ENCODE data around the gene FMNL1. TPM values are rescaled to one million over a fixed set of nuclear protein-coding genes. Genes with fewer than 3 reads are reported as not detected.

Gene FMNL1
- total RNA-seq, 2 experiments from 2014 or later, result 465 to 477 TPM

- ChIA-PET POLR2A (interaction anchor here (0.7 to 15.7 kb wide), 8 partner anchors 7 to 91 kb away, joined by 3 to 528 read pairs (median 66); partner anchors contain the start of genes HEXIM1, HEXIM2 and MAP3K14), CTCF (interaction anchor here (1.0 to 7.5 kb wide), 5 partner anchors 9 to 88 kb away, joined by 3 to 197 read pairs (median 10); partner anchors contain the start of gene ACBD4)
- Mint-ChIP-seq H3K4me1 (peaks cover 54% of the 10 kb centered on the region), H3K4me3 (peak overlapping the region; percentile 100), H3K36me3 (ENCODE audit: low read depth) (peaks cover 81% of the 10 kb centered on the region), H3K27ac (peak overlapping the region; percentile 99), H3K27me3 (no peaks in the 10 kb centered on the region), H3K9me3 (no peaks in the 10 kb centered on the region)
- peak; percentile 58 for DNase-seq
Measured at GRCh38 chr17:45223539-45224528, 2.1 kb downstream of the FMNL1 start.

GRCh38 chr17:45224671-45225050, 3.0 kb downstream of the FMNL1 start:
- H3K27me3 Mint-ChIP-seq, result no peaks in the 10 kb centered on the region
- H3K27ac Mint-ChIP-seq, result peak overlapping the region; percentile 99
- H3K4me1 Mint-ChIP-seq, result peaks cover 54% of the 10 kb centered on the region
- peak overlapping the region; percentile 100 for H3K4me3 Mint-ChIP-seq
- ChIA-PET CTCF (interaction anchor here (2.5 to 4.0 kb wide), 2 partner anchors 11 to 89 kb away, joined by 10 to 35 read pairs; partner anchors contain the start of gene ACBD4), POLR2A (interaction anchor here (1.5 to 15.7 kb wide), 5 partner anchors 23 to 184 kb away, joined by 4 to 528 read pairs (median 96); partner anchors contain the start of genes HEXIM1, HEXIM2 and MAP3K14)
- H3K36me3 Mint-ChIP-seq (ENCODE audit: low read depth), result peaks cover 75% of the 10 kb centered on the region
- DNase-seq, result no peak
- no peaks in the 10 kb centered on the region for H3K9me3 Mint-ChIP-seq

GRCh38 chr17:45225051-45225700, 3.5 kb downstream of the FMNL1 start:
- peak; percentile 61 for DNase-seq
- Mint-ChIP-seq H3K27me3 (no peaks in the 10 kb centered on the region), H3K9me3 (no peaks in the 10 kb centered on the region), H3K4me1 (peaks cover 54% of the 10 kb centered on the region), H3K36me3 (ENCODE audit: low read depth) (peaks cover 74% of the 10 kb centered on the region), H3K4me3 (peak overlapping the region; percentile 100), H3K27ac (peak overlapping the region; percentile 99)
- ChIA-PET POLR2A (interaction anchor here (0.8 to 15.7 kb wide), 15 partner anchors 8 to 1005 kb away, joined by 3 to 528 read pairs (median 4); partner anchors contain the start of genes HEXIM1, HEXIM2, MAP3K14 and UBTF), CTCF (interaction anchor here (1.2 to 4.0 kb wide), 11 partner anchors 8 to 90 kb away, joined by 3 to 35 read pairs (median 5); partner anchors contain the start of genes ACBD4 and HEXIM1)

- H3K4me1 Mint-ChIP-seq, result peaks cover 59% of the 10 kb centered on the region
- ChIA-PET CTCF (interaction anchor here (0.8 to 4.0 kb wide), 13 partner anchors 9 to 91 kb away, joined by 3 to 35 read pairs (median 5); partner anchors contain the start of genes ACBD4 and HEXIM1), POLR2A (interaction anchor here (0.6 to 15.7 kb wide), 20 partner anchors 7 to 1006 kb away, joined by 3 to 528 read pairs (median 4); partner anchors contain the start of genes HEXIM1, HEXIM2, MAP3K14 and UBTF)
- peaks cover 67% of the 10 kb centered on the region for H3K36me3 Mint-ChIP-seq (ENCODE audit: low read depth)
- no peaks in the 10 kb centered on the region for H3K9me3 Mint-ChIP-seq
- DNase-seq, result peak; percentile 98
- peak overlapping the region; percentile 99 for H3K27ac Mint-ChIP-seq
- H3K4me3 Mint-ChIP-seq, result peak overlapping the region; percentile 100
- no peaks in the 10 kb centered on the region for H3K27me3 Mint-ChIP-seq
Measured at GRCh38 chr17:45225964-45226530, 4.4 kb downstream of the FMNL1 start.

- DNase-seq, result no peak
- H3K9me3 Mint-ChIP-seq, result no peaks in the 10 kb centered on the region
- no peaks in the 10 kb centered on the region for H3K27me3 Mint-ChIP-seq
- H3K4me3 Mint-ChIP-seq, result peak overlapping the region; percentile 100
- ChIA-PET POLR2A (interaction anchor here (0.6 to 15.7 kb wide), 14 partner anchors 11 to 219 kb away, joined by 3 to 528 read pairs (median 4); partner anchors contain the start of genes HEXIM1, HEXIM2 and MAP3K14), CTCF (interaction anchor here (0.8 to 4.0 kb wide), 13 partner anchors 9 to 91 kb away, joined by 3 to 35 read pairs (median 5); partner anchors contain the start of genes ACBD4 and HEXIM1)
- peaks cover 71% of the 10 kb centered on the region for H3K36me3 Mint-ChIP-seq (ENCODE audit: low read depth)
- peak overlapping the region; percentile 99 for H3K27ac Mint-ChIP-seq
- H3K4me1 Mint-ChIP-seq, result peaks cover 64% of the 10 kb centered on the region
Measured at GRCh38 chr17:45226576-45226975, 4.9 kb downstream of the FMNL1 start.

GRCh38 chr17:45227101-45227925, 5.6 kb downstream of the FMNL1 start:
- CTCF ChIA-PET, result interaction anchor here (1.0 to 11.8 kb wide), 10 partner anchors 7 to 201 kb away, joined by 4 to 197 read pairs (median 6); partner anchors contain the start of genes ACBD4, FMNL1 and MAP3K14
- Mint-ChIP-seq H3K4me3 (peak overlapping the region; percentile 100), H3K27ac (peak overlapping the region; percentile 99), H3K4me1 (peaks cover 71% of the 10 kb centered on the region), H3K27me3 (no peaks in the 10 kb centered on the region), H3K36me3 (ENCODE audit: low read depth) (peaks cover 78% of the 10 kb centered on the region), H3K9me3 (no peaks in the 10 kb centered on the region)
- no peak for DNase-seq
- POLR2A ChIA-PET, result interaction anchor here (0.7 to 15.7 kb wide), 8 partner anchors 7 to 182 kb away, joined by 3 to 528 read pairs (median 77); partner anchors contain the start of genes FMNL1, HEXIM1, HEXIM2 and MAP3K14

- Mint-ChIP-seq H3K27ac (peak overlapping the region; percentile 99), H3K9me3 (no peaks in the 10 kb centered on the region), H3K4me3 (peak overlapping the region; percentile 100), H3K4me1 (peaks cover 80% of the 10 kb centered on the region), H3K36me3 (ENCODE audit: low read depth) (peaks cover 79% of the 10 kb centered on the region), H3K27me3 (no peaks in the 10 kb centered on the region)
- POLR2A ChIA-PET, result interaction anchor here (0.7 to 15.7 kb wide), 9 partner anchors 7 to 167 kb away, joined by 3 to 528 read pairs (median 58); partner anchors contain the start of genes ACBD4, FMNL1, HEXIM1 and HEXIM2
- DNase-seq, result no peak
- CTCF ChIA-PET, result interaction anchor here (1.0 to 11.8 kb wide), 9 partner anchors 7 to 200 kb away, joined by 3 to 197 read pairs (median 7); partner anchors contain the start of genes ACBD4, FMNL1 and MAP3K14
Measured at GRCh38 chr17:45227926-45228762, 6.5 kb downstream of the FMNL1 start.

- DNase-seq, result peak; percentile 85
- Mint-ChIP-seq H3K36me3 (ENCODE audit: low read depth) (peaks cover 79% of the 10 kb centered on the region), H3K4me1 (peaks cover 88% of the 10 kb centered on the region), H3K27me3 (no peaks in the 10 kb centered on the region), H3K9me3 (no peaks in the 10 kb centered on the region), H3K4me3 (peak overlapping the region; percentile 100), H3K27ac (peak overlapping the region; percentile 99)
- CTCF ChIA-PET, result interaction anchor here (0.9 to 11.8 kb wide), 8 partner anchors 9 to 93 kb away, joined by 3 to 197 read pairs (median 5); partner anchors contain the start of genes ACBD4, FMNL1 and MAP3K14
- POLR2A ChIA-PET, result interaction anchor here (0.7 to 15.7 kb wide), 9 partner anchors 8 to 181 kb away, joined by 3 to 528 read pairs (median 58); partner anchors contain the start of genes ACBD4, FMNL1, HEXIM1 and HEXIM2
Measured at GRCh38 chr17:45228763-45229539, 7.3 kb downstream of the FMNL1 start.

GRCh38 chr17:45229681-45230409, 8.2 kb downstream of the FMNL1 start:
- H3K36me3 Mint-ChIP-seq (ENCODE audit: low read depth), result peaks cover 77% of the 10 kb centered on the region

More at GRCh38 chr17:45229681-45230409, 8.2 kb downstream of the FMNL1 start:
- peak overlapping the region; percentile 100 for H3K4me3 Mint-ChIP-seq
- ChIA-PET CTCF (interaction anchor here (0.7 to 11.8 kb wide), 12 partner anchors 10 to 156 kb away, joined by 3 to 197 read pairs (median 4); partner anchors contain the start of genes ACBD4, FMNL1 and MAP3K14), POLR2A (interaction anchor here (0.7 to 15.7 kb wide), 8 partner anchors 9 to 180 kb away, joined by 3 to 528 read pairs (median 77); partner anchors contain the start of genes ACBD4, FMNL1, HEXIM1 and HEXIM2)
- H3K27me3 Mint-ChIP-seq, result no peaks in the 10 kb centered on the region
- H3K4me1 Mint-ChIP-seq, result peaks cover 93% of the 10 kb centered on the region
- no peak for DNase-seq
- H3K27ac Mint-ChIP-seq, result peak overlapping the region; percentile 99
- H3K9me3 Mint-ChIP-seq, result no peaks in the 10 kb centered on the region

Data from activated CD4-positive, alpha-beta memory T cell treated with anti-CD3 and anti-CD28 coated beads, Interleukin-2, amount 10 ng/mL, durations not matched to agents 7 days and 5 days (primary cell).